NB4 (cell line): Measurements from ENCODE around the gene ZNF687.

ENCODE experiments used
- DNase-seq: peaks from one replicate; pipeline ENCODE4 v3.0.0; 2010; ENCODE audit warnings: low read depth
- H3K4me3 ChIP-seq: one replicate; pipeline ENCODE4 v1.5.1; 2011; ENCODE audit warnings: mild to moderate bottlenecking, low read depth, low read length, moderate library complexity
- CTCF ChIP-seq: IDR thresholded peaks from one replicate; pipeline ENCODE4 v1.5.1; 2012; ENCODE audit warnings: low read depth, low read length
- MAX ChIP-seq: IDR thresholded peaks from 2 replicates; pipeline ENCODE4 v1.6.1; 2011; ENCODE audit warnings: low read depth, low read length
- MYC ChIP-seq: IDR thresholded peaks from 2 replicates; pipeline ENCODE4 v1.6.1; 2011; ENCODE audit warnings: low read depth, low read length
- POLR2A ChIP-seq: IDR thresholded peaks from 2 replicates; pipeline ENCODE4 v1.6.1; 2011; ENCODE audit warnings: mild to moderate bottlenecking; ENCODE audit not compliant: insufficient read length; ENCODE audit errors: extremely low read depth

Gene ZNF687

GRCh38 chr1:151259351-151259750, 22.7 kb upstream of the ZNF687 start:
- H3K4me3 ChIP-seq = no peak overlapping the region
- DNase-seq = no peak
- no peak for TF ChIP-seq MAX
- no peak for TF ChIP-seq CTCF
- TF ChIP-seq POLR2A = no peak
- no peak for TF ChIP-seq MYC

- DNase-seq = no peak
- TF ChIP-seq POLR2A = no peak
- TF ChIP-seq MAX = no peak
- no peak for TF ChIP-seq MYC
- no peak for TF ChIP-seq CTCF
- no peak overlapping the region for H3K4me3 ChIP-seq
These were observed 16.5 kb upstream of the ZNF687 start for GRCh38 chr1:151265446-151266236.

- TF ChIP-seq POLR2A = no peak
- no peak for TF ChIP-seq MAX
- no peak for TF ChIP-seq MYC
- TF ChIP-seq CTCF = no peak
- H3K4me3 ChIP-seq = no peak overlapping the region
- no peak for DNase-seq
These were observed 15.8 kb upstream of the ZNF687 start for GRCh38 chr1:151266315-151266714.

- TF ChIP-seq MYC = no peak
- TF ChIP-seq CTCF = no peak
- TF ChIP-seq POLR2A = no peak
- no peak for TF ChIP-seq MAX
These were observed 15.3 kb upstream of the ZNF687 start for GRCh38 chr1:151266821-151267220.

GRCh38 chr1:151267760-151268159, 14.3 kb upstream of the ZNF687 start:
- no peak overlapping the region for H3K4me3 ChIP-seq
- TF ChIP-seq CTCF (no peak), POLR2A (no peak), MYC (no peak), MAX (no peak)
- DNase-seq = no peak

More at GRCh38 chr1:151266821-151267220, 15.3 kb upstream of the ZNF687 start:
- H3K4me3 ChIP-seq = no peak overlapping the region
- DNase-seq = no peak
